ENCODE results near the gene VWA8.

DNA sequence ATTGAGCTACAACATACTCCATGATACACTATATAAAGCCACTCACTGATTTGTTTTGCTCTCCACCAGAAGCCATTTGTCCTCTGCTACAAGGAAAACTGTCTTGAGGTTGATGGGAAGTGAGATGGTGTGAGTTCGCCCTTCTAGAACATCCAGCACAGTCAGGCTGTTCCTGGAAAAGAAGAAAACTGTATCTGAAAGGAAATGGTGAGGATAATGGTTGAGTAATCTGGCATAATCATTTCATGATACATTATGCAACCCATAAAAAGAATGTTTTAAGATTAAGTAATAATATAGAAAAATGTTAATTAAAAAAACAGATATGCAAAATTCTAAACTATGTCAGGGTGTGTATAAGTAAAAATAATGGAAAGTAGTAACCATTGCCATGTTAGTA is 269.6 kb downstream of the VWA8 start:
- no peak for TF ChIP-seq POLR2A (IDR thresholded peaks at IDR 0.05)
- TF ChIP-seq, protein P1, sequence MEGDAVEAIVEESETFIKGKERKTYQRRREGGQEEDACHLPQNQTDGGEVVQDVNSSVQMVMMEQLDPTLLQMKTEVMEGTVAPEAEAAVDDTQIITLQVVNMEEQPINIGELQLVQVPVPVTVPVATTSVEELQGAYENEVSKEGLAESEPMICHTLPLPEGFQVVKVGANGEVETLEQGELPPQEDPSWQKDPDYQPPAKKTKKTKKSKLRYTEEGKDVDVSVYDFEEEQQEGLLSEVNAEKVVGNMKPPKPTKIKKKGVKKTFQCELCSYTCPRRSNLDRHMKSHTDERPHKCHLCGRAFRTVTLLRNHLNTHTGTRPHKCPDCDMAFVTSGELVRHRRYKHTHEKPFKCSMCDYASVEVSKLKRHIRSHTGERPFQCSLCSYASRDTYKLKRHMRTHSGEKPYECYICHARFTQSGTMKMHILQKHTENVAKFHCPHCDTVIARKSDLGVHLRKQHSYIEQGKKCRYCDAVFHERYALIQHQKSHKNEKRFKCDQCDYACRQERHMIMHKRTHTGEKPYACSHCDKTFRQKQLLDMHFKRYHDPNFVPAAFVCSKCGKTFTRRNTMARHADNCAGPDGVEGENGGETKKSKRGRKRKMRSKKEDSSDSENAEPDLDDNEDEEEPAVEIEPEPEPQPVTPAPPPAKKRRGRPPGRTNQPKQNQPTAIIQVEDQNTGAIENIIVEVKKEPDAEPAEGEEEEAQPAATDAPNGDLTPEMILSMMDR (IDR thresholded peaks at IDR 0.05), result no peak
